ENCODE measurements around the gene BBLN.

DNA sequence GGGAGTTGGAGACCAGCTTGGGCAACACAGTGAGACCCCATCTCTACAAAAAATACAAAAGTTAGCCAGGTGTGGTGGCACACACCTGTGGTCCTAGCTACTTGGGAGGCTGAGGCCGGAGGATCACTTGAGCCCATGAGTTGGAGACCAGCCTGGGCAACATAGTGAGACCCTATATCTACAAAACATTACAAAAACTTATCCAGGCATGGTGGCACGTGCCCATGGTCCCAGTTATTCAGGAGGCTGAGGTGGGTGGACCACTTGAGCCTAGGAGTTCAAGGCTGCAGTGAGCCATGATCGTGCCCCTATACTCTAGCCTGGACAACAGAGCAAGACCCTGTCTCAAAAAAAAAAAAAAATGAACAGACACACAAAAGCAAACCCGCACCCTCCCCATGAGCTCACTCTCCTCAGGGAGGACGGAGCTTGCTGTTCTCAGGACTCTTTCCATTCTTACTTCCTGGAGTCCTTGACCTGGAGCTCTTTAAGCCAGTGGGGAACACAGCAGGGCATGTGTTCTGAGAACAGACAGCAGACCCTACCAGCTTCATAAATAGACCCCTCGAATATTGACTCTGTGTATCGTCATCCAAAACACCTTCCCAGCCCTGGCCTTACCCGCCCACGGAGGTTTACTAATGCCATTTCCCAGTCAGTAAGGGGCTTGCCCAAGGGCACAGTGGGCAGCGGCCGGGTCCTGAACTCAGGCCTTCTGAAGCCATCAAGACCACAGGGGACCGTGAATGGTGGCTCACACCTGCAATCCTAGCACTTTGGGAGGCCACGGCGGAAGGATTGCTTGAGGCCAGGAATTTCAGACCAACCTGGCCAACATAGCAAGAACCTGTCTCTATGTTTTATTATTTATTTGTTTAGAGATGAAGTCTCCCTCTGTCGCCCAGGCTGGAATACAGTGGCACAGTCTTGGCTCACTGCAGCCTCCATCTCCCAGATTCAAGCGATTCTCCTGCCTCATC lies 43.7 kb upstream of the BBLN start:
- TF ChIP-seq, protein P1, sequence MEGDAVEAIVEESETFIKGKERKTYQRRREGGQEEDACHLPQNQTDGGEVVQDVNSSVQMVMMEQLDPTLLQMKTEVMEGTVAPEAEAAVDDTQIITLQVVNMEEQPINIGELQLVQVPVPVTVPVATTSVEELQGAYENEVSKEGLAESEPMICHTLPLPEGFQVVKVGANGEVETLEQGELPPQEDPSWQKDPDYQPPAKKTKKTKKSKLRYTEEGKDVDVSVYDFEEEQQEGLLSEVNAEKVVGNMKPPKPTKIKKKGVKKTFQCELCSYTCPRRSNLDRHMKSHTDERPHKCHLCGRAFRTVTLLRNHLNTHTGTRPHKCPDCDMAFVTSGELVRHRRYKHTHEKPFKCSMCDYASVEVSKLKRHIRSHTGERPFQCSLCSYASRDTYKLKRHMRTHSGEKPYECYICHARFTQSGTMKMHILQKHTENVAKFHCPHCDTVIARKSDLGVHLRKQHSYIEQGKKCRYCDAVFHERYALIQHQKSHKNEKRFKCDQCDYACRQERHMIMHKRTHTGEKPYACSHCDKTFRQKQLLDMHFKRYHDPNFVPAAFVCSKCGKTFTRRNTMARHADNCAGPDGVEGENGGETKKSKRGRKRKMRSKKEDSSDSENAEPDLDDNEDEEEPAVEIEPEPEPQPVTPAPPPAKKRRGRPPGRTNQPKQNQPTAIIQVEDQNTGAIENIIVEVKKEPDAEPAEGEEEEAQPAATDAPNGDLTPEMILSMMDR (IDR thresholded peaks at IDR 0.05; ENCODE audit: low read depth, low read length, poor library complexity, severe bottlenecking): no peak
- no peak for TF ChIP-seq EZH2phosphoT487 (IDR thresholded peaks at IDR 0.05; ENCODE audit: borderline replicate concordance, low read length)

Data from DOHH2 (cell line).